ENCODE results near the gene LARGE1.

LARGE1 gene

DNA sequence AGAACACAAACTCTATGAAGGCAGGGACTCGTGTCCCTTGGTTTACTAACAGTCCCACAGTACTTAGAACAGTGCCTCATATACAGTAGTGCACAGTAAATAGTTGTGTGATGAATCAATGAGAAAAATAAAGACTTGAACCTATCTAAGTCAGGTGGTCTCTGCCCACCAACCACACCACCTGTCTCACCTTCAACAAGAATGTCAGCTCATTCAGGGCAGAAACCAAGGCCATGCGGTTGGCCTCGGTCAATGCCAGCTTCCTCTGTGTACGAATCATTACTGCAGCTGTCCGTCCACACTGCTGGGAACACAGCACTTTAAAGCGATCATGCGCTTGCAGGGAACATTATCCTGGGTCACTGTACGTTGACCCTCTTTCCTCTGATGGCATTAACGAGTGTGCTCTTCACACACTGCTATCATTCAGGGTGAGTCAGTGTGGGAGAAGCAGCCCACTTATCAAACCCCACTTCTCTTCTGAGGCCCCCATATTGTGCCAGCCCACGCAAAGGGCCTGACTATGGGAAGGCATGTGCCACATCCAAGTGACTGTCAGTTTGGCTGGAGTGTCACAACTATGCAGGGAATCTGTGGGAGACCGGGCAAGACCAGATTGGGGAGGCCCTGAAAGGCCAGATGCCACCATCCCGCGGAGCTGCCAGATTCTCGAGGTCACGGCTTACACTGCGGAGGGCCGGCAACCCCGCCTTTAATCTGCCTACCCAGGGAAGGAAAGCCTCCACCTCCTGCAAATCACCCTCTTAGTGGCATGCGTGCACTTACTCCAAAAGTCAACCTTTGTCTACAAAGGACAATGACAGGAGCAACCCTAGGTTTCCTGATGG, 36.1 kb downstream of the LARGE1 start:
- TF ChIP-seq CTCF (IDR thresholded peaks at IDR 0.05; ENCODE audit: borderline replicate concordance, extremely low read depth, low read length, poor library complexity, severe bottlenecking) (no peak), EZH2 (IDR thresholded peaks at IDR 0.05; ENCODE audit: borderline replicate concordance, low read depth, low read length, severe bottlenecking) (no peak)
- Histone ChIP-seq H3K4me3 (ENCODE audit: low read depth in 1 of 2, low read length in 2 of 2) (no peak overlapping the region), H3K9ac (ENCODE audit: low read depth, low read length) (no peak overlapping the region), H2AFZ (ENCODE audit: low read depth, low read length) (no peak overlapping the region), H3K4me1 (ENCODE audit: insufficient read depth, low read length) (no peaks in the 10 kb centered on the region), H3K36me3 (ENCODE audit: insufficient read depth, low read length) (no peaks in the 10 kb centered on the region), H3K9me3 (ENCODE audit: insufficient read depth, low read length, severe bottlenecking) (no peaks in the 10 kb centered on the region), H3K27me3 (ENCODE audit: insufficient read depth, low read length, poor library complexity) (no peaks in the 10 kb centered on the region), H3K27ac (ENCODE audit: low read length) (no peak overlapping the region), H3K79me2 (ENCODE audit: insufficient read depth, low read length) (no peaks in the 10 kb centered on the region), H3K4me2 (ENCODE audit: insufficient read depth, low read length) (no peak overlapping the region), H4K20me1 (ENCODE audit: insufficient read depth, low read length) (no peaks in the 10 kb centered on the region)
- ATAC-seq (ENCODE audit: insufficient read depth, low read depth) (no peak), DNase-seq (no peak)

DNA sequence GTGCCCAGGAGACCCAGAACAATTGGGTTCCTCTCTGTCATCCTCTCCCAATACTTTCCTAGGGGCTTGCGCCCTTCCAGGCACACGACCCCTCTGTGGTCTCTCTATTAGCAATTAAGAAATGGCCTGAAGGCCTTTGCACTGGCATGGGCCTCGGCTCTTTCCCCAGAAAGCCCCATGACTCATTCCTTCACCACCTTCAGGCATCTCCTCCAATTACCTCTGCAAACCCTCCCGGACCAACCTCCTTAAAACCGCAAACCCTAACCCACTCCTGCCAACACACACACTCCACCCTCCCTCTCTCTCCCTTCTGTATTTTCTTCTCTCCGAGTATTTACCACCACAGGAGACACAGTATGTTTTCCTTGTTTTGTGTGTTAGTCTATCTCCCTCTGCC, 36.7 kb downstream of the LARGE1 start:
- Histone ChIP-seq H3K4me1 (ENCODE audit: insufficient read depth, low read length) (no peaks in the 10 kb centered on the region), H4K20me1 (ENCODE audit: insufficient read depth, low read length) (no peaks in the 10 kb centered on the region), H3K4me3 (ENCODE audit: low read depth in 1 of 2, low read length in 2 of 2) (no peak overlapping the region), H3K9ac (ENCODE audit: low read depth, low read length) (no peak overlapping the region), H3K9me3 (ENCODE audit: insufficient read depth, low read length, severe bottlenecking) (no peaks in the 10 kb centered on the region), H3K27me3 (ENCODE audit: insufficient read depth, low read length, poor library complexity) (no peaks in the 10 kb centered on the region), H3K36me3 (ENCODE audit: insufficient read depth, low read length) (no peaks in the 10 kb centered on the region), H3K79me2 (ENCODE audit: insufficient read depth, low read length) (no peaks in the 10 kb centered on the region), H3K27ac (ENCODE audit: low read length) (no peak overlapping the region), H3K4me2 (ENCODE audit: insufficient read depth, low read length) (no peak overlapping the region), H2AFZ (ENCODE audit: low read depth, low read length) (no peak overlapping the region)
- ATAC-seq (ENCODE audit: insufficient read depth, low read depth) (no peak), DNase-seq (no peak)
- no peak for TF ChIP-seq EZH2 (IDR thresholded peaks at IDR 0.05; ENCODE audit: borderline replicate concordance, low read depth, low read length, severe bottlenecking)
- no peak for TF ChIP-seq CTCF (IDR thresholded peaks at IDR 0.05; ENCODE audit: borderline replicate concordance, extremely low read depth, low read length, poor library complexity, severe bottlenecking)

- Histone ChIP-seq H3K79me2 (ENCODE audit: insufficient read depth, low read length) (no peaks in the 10 kb centered on the region), H3K27me3 (ENCODE audit: insufficient read depth, low read length, poor library complexity) (no peaks in the 10 kb centered on the region), H3K4me3 (ENCODE audit: low read depth in 1 of 2, low read length in 2 of 2) (no peak overlapping the region), H4K20me1 (ENCODE audit: insufficient read depth, low read length) (no peaks in the 10 kb centered on the region), H3K4me2 (ENCODE audit: insufficient read depth, low read length) (no peak overlapping the region), H3K36me3 (ENCODE audit: insufficient read depth, low read length) (no peaks in the 10 kb centered on the region), H2AFZ (ENCODE audit: low read depth, low read length) (no peak overlapping the region), H3K4me1 (ENCODE audit: insufficient read depth, low read length) (no peaks in the 10 kb centered on the region), H3K27ac (ENCODE audit: low read length) (no peak overlapping the region), H3K9ac (ENCODE audit: low read depth, low read length) (no peak overlapping the region), H3K9me3 (ENCODE audit: insufficient read depth, low read length, severe bottlenecking) (no peaks in the 10 kb centered on the region)
- DNase-seq, result no peak
- TF ChIP-seq CTCF (IDR thresholded peaks at IDR 0.05; ENCODE audit: borderline replicate concordance, extremely low read depth, low read length, poor library complexity, severe bottlenecking) (no peak), EZH2 (IDR thresholded peaks at IDR 0.05; ENCODE audit: borderline replicate concordance, low read depth, low read length, severe bottlenecking) (no peak)
- no peak for ATAC-seq (ENCODE audit: insufficient read depth, low read depth)
These were observed 37.3 kb downstream of the LARGE1 start for GRCh38 chr22:33882991-33883390.

Measured in DND-41 (cell line).